ENCODE measurements around the gene CD24.
A peak's percentile ranks its signal among the peaks of the same experiment; 100 is the strongest.
"Not testable (repeated sequence)": the region's sequence is repeated elsewhere in the genome, so short reads cannot be mapped to it uniquely, and the experiment has no call there.

CD24 gene

DNA sequence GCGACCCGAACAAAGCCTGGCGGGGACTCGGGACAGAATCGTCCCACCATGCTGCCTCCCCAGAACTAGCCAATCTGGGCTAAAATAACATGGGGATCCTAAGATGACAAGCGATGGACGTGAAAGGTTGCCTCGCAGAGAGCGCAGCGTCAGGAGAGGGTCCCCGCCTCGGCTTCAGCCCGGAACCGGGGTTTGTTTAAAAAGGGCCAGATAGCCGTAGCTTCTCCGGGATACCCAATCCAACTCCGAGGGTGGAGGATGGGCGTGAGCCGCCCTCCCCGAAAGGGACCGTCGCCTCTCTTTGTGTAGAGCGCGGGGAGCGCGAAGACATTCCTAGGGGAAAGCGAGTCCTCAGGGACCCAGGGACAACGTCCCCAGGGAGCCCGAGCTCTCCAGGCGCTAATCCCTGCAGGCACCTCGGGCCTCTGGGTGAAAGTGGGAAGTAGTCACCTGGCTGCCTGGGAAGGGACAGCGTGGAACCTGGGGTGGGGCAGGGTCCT, 643 bp downstream of the CD24 start:
- peak overlapping the region; percentile 45 for H3K4me3 ChIP-seq (replicated peaks; ENCODE audit: low read depth, low read length)
- TF ChIP-seq, protein P1, sequence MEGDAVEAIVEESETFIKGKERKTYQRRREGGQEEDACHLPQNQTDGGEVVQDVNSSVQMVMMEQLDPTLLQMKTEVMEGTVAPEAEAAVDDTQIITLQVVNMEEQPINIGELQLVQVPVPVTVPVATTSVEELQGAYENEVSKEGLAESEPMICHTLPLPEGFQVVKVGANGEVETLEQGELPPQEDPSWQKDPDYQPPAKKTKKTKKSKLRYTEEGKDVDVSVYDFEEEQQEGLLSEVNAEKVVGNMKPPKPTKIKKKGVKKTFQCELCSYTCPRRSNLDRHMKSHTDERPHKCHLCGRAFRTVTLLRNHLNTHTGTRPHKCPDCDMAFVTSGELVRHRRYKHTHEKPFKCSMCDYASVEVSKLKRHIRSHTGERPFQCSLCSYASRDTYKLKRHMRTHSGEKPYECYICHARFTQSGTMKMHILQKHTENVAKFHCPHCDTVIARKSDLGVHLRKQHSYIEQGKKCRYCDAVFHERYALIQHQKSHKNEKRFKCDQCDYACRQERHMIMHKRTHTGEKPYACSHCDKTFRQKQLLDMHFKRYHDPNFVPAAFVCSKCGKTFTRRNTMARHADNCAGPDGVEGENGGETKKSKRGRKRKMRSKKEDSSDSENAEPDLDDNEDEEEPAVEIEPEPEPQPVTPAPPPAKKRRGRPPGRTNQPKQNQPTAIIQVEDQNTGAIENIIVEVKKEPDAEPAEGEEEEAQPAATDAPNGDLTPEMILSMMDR (IDR thresholded peaks at IDR 0.05; ENCODE audit: insufficient read depth, low read length, poor library complexity, severe bottlenecking): no peak
- no peaks in the 10 kb centered on the region for H3K36me3 ChIP-seq (ENCODE audit: control insufficient read depth, insufficient read depth, low read length)
- DNase-seq (ENCODE audit: extremely low read depth, insufficient read length): peak; percentile 40
- no peaks in the 10 kb centered on the region; the same call in none of the 2 replicates for H3K27me3 ChIP-seq (replicated peaks; ENCODE audit: control insufficient read depth, insufficient read depth, low read length)

DNA sequence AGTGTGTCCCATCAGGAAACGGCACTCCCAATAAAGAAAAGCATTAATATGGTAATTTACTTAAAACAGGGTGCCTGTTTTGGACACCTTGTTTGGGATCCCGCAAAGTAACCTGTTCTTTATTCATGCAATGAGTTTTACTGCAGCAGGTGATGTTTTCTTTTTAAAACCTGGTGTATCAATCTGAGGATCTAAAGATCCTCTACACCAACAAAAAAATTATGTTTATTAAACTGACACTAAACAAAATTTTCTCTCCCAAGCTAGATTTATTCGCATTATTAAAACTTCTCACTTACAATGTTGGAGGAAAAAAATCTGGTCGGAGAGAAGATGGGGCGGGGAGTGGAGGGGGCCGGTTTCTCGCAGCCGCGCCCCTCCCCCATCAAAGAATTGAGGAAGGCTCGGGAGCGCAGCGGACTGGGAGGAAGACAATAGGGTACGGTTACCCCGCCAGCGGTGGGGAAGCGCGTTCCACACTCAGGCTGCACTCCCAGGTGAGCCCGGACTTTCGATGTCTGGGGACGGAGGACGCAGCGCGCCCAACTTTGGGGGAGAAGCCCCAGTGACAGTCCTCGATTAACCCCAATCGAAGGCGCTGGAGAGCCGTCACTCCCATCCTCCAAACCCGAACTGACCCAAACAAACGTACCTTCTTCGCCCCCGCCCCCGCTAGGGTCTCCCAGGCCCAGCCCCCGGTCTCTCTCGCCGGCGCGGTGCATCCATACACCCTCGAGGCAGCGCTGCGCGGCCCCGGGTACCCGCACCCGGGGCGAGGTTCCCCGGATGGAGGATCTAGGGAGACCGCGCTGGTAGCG, 1.3 kb downstream of the CD24 start:
- H3K36me3 ChIP-seq (ENCODE audit: control insufficient read depth, insufficient read depth, low read length): no peaks in the 10 kb centered on the region
- no peaks in the 10 kb centered on the region; the same call in none of the 2 replicates for H3K27me3 ChIP-seq (replicated peaks; ENCODE audit: control insufficient read depth, insufficient read depth, low read length)
- H3K4me3 ChIP-seq (replicated peaks; ENCODE audit: low read depth, low read length): peak overlapping the region; percentile 45
- TF ChIP-seq, protein P1 (IDR thresholded peaks at IDR 0.05; ENCODE audit: insufficient read depth, low read length, poor library complexity, severe bottlenecking): no peak
- DNase-seq (ENCODE audit: extremely low read depth, insufficient read length): no peak

DNA sequence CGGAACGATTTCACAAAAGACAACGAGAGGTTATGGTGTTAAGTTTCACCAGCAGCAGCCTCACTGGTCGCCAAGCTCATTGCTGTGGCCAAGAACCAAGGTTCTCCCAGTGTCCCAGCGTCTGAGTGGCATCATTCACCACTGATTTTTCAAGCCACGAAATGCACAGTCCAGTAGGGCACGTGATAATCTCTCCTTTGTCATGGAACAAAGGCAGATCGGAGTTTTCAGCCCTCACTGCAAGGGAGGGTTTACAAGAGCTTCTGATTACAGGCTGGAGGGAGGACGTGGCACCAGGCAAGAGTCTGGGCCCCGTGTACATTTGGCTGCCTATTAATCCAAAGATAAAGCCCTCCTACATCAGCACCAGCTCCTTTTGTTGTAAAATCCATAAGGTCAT, 2.0 kb downstream of the CD24 start:
- TF ChIP-seq, protein P1 (IDR thresholded peaks at IDR 0.05; ENCODE audit: insufficient read depth, low read length, poor library complexity, severe bottlenecking): no peak
- Histone ChIP-seq H3K36me3 (ENCODE audit: control insufficient read depth, insufficient read depth, low read length) (no peaks in the 10 kb centered on the region), H3K27me3 (replicated peaks; ENCODE audit: control insufficient read depth, insufficient read depth, low read length) (no peaks in the 10 kb centered on the region; the same call in none of the 2 replicates), H3K4me3 (replicated peaks; ENCODE audit: low read depth, low read length) (no peak overlapping the region)
- DNase-seq (ENCODE audit: extremely low read depth, insufficient read length): no peak

DNA sequence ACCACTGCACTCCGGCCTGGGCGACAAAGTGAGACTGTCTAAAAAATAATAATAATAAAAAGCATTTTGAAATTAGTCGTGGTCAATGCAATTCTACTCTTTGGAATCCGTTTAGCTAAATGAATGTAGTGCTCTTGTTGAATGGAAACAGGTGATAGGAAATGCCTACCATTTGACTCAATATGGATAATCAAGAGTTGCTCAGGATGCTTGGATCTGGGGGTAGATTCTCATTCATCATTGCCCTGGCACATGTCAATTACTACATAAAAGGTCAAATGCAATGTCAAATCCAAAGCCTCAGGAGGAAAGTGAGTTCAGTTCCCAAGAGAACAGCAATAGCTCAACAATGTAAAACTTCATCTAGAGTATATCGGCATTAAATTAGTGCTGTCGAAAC, 3.8 kb downstream of the CD24 start:
- H3K36me3 ChIP-seq (ENCODE audit: control insufficient read depth, insufficient read depth, low read length); H3K4me3 ChIP-seq (replicated peaks; ENCODE audit: low read depth, low read length); DNase-seq (ENCODE audit: extremely low read depth, insufficient read length); H3K27me3 ChIP-seq (replicated peaks; ENCODE audit: control insufficient read depth, insufficient read depth, low read length): not testable (repeated sequence)

DNA sequence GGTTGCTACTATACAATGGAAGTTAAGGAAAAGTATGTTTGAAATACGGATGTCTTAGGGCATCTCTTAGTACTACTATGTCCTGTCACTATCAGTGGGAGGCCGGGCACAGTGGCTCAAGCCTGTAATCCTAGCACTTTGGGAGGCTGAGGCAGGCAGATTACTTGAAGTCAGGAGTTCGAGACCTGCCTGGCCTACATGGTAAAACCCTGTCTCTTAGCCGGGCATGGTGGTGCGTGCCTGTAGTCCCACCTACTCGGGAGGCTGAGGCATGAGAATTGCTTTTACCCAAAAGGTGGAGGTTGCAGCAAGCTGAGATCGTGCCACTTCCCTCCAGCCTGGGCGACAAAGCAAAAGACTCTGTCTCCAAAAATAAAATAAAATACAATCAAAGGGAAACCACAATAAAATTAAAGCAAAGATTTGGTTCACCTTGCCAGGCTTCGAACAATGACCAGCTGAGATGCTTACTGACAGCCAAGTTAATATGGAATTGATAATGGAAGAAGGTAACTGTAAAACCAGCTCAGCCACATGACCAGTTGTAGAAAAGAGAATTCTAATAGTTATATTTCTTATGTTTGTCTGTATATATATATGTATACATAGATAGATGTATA, 6.5 kb downstream of the CD24 start:
- no peak overlapping the region for H3K4me3 ChIP-seq (replicated peaks; ENCODE audit: low read depth, low read length)
- H3K36me3 ChIP-seq (ENCODE audit: control insufficient read depth, insufficient read depth, low read length): no peaks in the 10 kb centered on the region
- TF ChIP-seq, protein P1 (IDR thresholded peaks at IDR 0.05; ENCODE audit: insufficient read depth, low read length, poor library complexity, severe bottlenecking): no peak
- no peaks in the 10 kb centered on the region; the same call in 1 of the 2 replicates for H3K27me3 ChIP-seq (replicated peaks; ENCODE audit: control insufficient read depth, insufficient read depth, low read length)
- DNase-seq (ENCODE audit: extremely low read depth, insufficient read length): no peak

Measured in GM06990 (cell line).